ENCODE data around the gene SIRPA. TPM values are rescaled to one million over a fixed set of nuclear protein-coding genes. Genes with fewer than 3 reads are reported as not detected.

SIRPA gene
- total RNA-seq, 2 donors from 2014 or later, result 9.8 to 12.2 TPM

GRCh38 chr20:1877609-1878200, 17.5 kb upstream of the SIRPA start:
- Histone ChIP-seq H3K4me3 (no peak overlapping the region), H3K9me3 (no peaks in the 10 kb centered on the region), H3K27ac (no peak overlapping the region), H3K9ac (ENCODE audit: low read depth in 2 of 2, low read length in 2 of 2) (no peak overlapping the region), H3K36me3 (no peaks in the 10 kb centered on the region), H3K4me1 (no peaks in the 10 kb centered on the region), H3K27me3 (no peaks in the 10 kb centered on the region)
- intact Hi-C loops (cut with DNase I), result no loop called here
- DNase-seq, result no peak
- TF ChIP-seq CTCF (IDR thresholded peaks at IDR 0.05), result no peak

GRCh38 chr20:1879369-1879768, 15.8 kb upstream of the SIRPA start:
- DNase-seq, result no peak
- no peaks in the 10 kb centered on the region for H3K27me3 ChIP-seq

GRCh38 chr20:1879934-1880333, 15.3 kb upstream of the SIRPA start:
- no peaks in the 10 kb centered on the region for H3K27me3 ChIP-seq
- H3K4me1 ChIP-seq, result no peaks in the 10 kb centered on the region
- H3K27ac ChIP-seq, result no peak overlapping the region
- H3K4me3 ChIP-seq, result no peak overlapping the region
- no peaks in the 10 kb centered on the region for H3K9me3 ChIP-seq
- intact Hi-C loops (cut with DNase I), result no loop called here
- no peaks in the 10 kb centered on the region for H3K36me3 ChIP-seq
- H3K9ac ChIP-seq (ENCODE audit: low read depth in 2 of 2, low read length in 2 of 2), result no peak overlapping the region
- TF ChIP-seq CTCF (IDR thresholded peaks at IDR 0.05), result no peak
- DNase-seq, result no peak

More at GRCh38 chr20:1879369-1879768, 15.8 kb upstream of the SIRPA start:
- H3K4me3 ChIP-seq, result no peak overlapping the region
- H3K9ac ChIP-seq (ENCODE audit: low read depth in 2 of 2, low read length in 2 of 2), result no peak overlapping the region
- H3K4me1 ChIP-seq, result no peaks in the 10 kb centered on the region
- no peaks in the 10 kb centered on the region for H3K9me3 ChIP-seq
- H3K27ac ChIP-seq, result no peak overlapping the region
- intact Hi-C loops (cut with DNase I), result no loop called here
- TF ChIP-seq CTCF (IDR thresholded peaks at IDR 0.05), result no peak
- no peaks in the 10 kb centered on the region for H3K36me3 ChIP-seq

- Histone ChIP-seq H3K9me3 (no peaks in the 10 kb centered on the region), H3K36me3 (no peaks in the 10 kb centered on the region), H3K27ac (no peak overlapping the region), H3K9ac (ENCODE audit: low read depth in 2 of 2, low read length in 2 of 2) (no peak overlapping the region), H3K27me3 (no peaks in the 10 kb centered on the region), H3K4me3 (no peak overlapping the region), H3K4me1 (no peaks in the 10 kb centered on the region)
- DNase-seq, result no peak
- intact Hi-C loops (cut with DNase I), result no loop called here
- TF ChIP-seq CTCF (IDR thresholded peaks at IDR 0.05), result no peak
Measured at GRCh38 chr20:1880529-1881239, 14.5 kb upstream of the SIRPA start.

- H3K27ac ChIP-seq, result no peak overlapping the region
- no peaks in the 10 kb centered on the region for H3K36me3 ChIP-seq
- TF ChIP-seq CTCF (IDR thresholded peaks at IDR 0.05), result no peak
- H3K9ac ChIP-seq (ENCODE audit: low read depth in 2 of 2, low read length in 2 of 2), result no peak overlapping the region
- no peaks in the 10 kb centered on the region for H3K4me1 ChIP-seq
- no peaks in the 10 kb centered on the region for H3K9me3 ChIP-seq
- H3K4me3 ChIP-seq, result no peak overlapping the region
- no peaks in the 10 kb centered on the region for H3K27me3 ChIP-seq
- DNase-seq, result no peak
- intact Hi-C loops (cut with DNase I), result no loop called here
Measured at GRCh38 chr20:1881240-1881835, 13.9 kb upstream of the SIRPA start.
